ENCODE measurements around the gene GFOD2.

Gene GFOD2

GRCh38 chr16:67719048-67719777 is at the start of gene GFOD2 (continued):
- TF ChIP-seq ZNF266 (tag by site-specific recombination; IDR thresholded peaks at IDR 0.05; ENCODE audit: low read depth): no peak
- TF ChIP-seq, protein P1, sequence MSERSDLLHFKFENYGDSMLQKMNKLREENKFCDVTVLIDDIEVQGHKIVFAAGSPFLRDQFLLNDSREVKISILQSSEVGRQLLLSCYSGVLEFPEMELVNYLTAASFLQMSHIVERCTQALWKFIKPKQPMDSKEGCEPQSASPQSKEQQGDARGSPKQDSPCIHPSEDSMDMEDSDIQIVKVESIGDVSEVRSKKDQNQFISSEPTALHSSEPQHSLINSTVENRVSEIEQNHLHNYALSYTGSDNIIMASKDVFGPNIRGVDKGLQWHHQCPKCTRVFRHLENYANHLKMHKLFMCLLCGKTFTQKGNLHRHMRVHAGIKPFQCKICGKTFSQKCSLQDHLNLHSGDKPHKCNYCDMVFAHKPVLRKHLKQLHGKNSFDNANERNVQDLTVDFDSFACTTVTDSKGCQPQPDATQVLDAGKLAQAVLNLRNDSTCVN (tag by site-specific recombination; optimal IDR thresholded peaks at IDR 0.05): peak; percentile 97
- TF ChIP-seq BCL11B (tag by site-specific recombination; IDR thresholded peaks at IDR 0.05; ENCODE audit: low read depth): no peak
- TF ChIP-seq ZNF585B (tag by site-specific recombination; IDR thresholded peaks at IDR 0.05): no peak
- TF ChIP-seq ZNF660 (tag by site-specific recombination; IDR thresholded peaks at IDR 0.05): peak; percentile 34; the same call in 1 of the 2 replicates
- TF ChIP-seq, protein P2, sequence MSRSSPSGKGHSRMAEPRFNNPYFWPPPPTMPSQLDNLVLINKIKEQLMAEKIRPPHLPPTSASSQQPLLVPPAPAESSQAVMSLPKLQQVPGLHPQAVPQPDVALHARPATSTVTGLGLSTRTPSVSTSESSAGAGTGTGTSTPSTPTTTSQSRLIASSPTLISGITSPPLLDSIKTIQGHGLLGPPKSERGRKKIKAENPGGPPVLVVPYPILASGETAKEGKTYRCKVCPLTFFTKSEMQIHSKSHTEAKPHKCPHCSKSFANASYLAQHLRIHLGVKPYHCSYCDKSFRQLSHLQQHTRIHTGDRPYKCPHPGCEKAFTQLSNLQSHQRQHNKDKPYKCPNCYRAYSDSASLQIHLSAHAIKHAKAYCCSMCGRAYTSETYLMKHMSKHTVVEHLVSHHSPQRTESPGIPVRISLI (tag by site-specific recombination; IDR thresholded peaks at IDR 0.05): no peak
- no peak for TF ChIP-seq ZNF596 (tag by site-specific recombination; IDR thresholded peaks at IDR 0.05)
- no peak for TF ChIP-seq ZNF747 (tag by site-specific recombination; IDR thresholded peaks at IDR 0.05)
- TF ChIP-seq SP3 (tag by site-specific recombination; IDR thresholded peaks at IDR 0.05): peak; percentile 67
- no peak for TF ChIP-seq ZNF23 (tag by site-specific recombination; IDR thresholded peaks at IDR 0.05; ENCODE audit: borderline replicate concordance)
- TF ChIP-seq ZSCAN30 (tag by site-specific recombination; IDR thresholded peaks at IDR 0.05): peak; percentile 57; the same call in 1 of the 2 replicates
- TF ChIP-seq ZFP69B (tag by site-specific recombination; IDR thresholded peaks at IDR 0.05): peak; percentile 46; the same call in 1 of the 2 replicates
- no peak for TF ChIP-seq ZNF621 (tag by site-specific recombination; IDR thresholded peaks at IDR 0.05)
- TF ChIP-seq HOXA7 (CRISPR knock-in tag; IDR thresholded peaks at IDR 0.05; ENCODE audit: borderline replicate concordance): no peak
- TF ChIP-seq ZNF146 (tag by site-specific recombination; IDR thresholded peaks at IDR 0.05): no peak
- TF ChIP-seq, protein P3, sequence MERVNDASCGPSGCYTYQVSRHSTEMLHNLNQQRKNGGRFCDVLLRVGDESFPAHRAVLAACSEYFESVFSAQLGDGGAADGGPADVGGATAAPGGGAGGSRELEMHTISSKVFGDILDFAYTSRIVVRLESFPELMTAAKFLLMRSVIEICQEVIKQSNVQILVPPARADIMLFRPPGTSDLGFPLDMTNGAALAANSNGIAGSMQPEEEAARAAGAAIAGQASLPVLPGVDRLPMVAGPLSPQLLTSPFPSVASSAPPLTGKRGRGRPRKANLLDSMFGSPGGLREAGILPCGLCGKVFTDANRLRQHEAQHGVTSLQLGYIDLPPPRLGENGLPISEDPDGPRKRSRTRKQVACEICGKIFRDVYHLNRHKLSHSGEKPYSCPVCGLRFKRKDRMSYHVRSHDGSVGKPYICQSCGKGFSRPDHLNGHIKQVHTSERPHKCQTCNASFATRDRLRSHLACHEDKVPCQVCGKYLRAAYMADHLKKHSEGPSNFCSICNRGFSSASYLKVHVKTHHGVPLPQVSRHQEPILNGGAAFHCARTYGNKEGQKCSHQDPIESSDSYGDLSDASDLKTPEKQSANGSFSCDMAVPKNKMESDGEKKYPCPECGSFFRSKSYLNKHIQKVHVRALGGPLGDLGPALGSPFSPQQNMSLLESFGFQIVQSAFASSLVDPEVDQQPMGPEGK (tag by site-specific recombination; IDR thresholded peaks at IDR 0.05): peak; percentile 98
- peak; percentile 99 for TF ChIP-seq ZBTB20 (tag by site-specific recombination; IDR thresholded peaks at IDR 0.05)
- TF ChIP-seq OSR2 (tag by site-specific recombination; IDR thresholded peaks at IDR 0.05): no peak
- no peak for TF ChIP-seq ZNF549 (tag by site-specific recombination; IDR thresholded peaks at IDR 0.05)
- TF ChIP-seq ZNF624 (tag by site-specific recombination; IDR thresholded peaks at IDR 0.05): no peak
- no peak for TF ChIP-seq ZNF148 (tag by site-specific recombination; IDR thresholded peaks at IDR 0.05; ENCODE audit: borderline replicate concordance)
- peak; percentile 91 for TF ChIP-seq ZNF561 (tag by site-specific recombination; IDR thresholded peaks at IDR 0.05; ENCODE audit: borderline replicate concordance)
- TF ChIP-seq ZNF837 (tag by site-specific recombination; IDR thresholded peaks at IDR 0.05): 0 out of 2 replicates have a peak, but pooled peaks have one; percentile 27
- no peak for TF ChIP-seq KLF1 (tag by site-specific recombination; IDR thresholded peaks at IDR 0.05)
- no peak for TF ChIP-seq ZNF138 (tag by site-specific recombination; IDR thresholded peaks at IDR 0.05; ENCODE audit: borderline replicate concordance)
- TF ChIP-seq EGR2 (tag by site-specific recombination; IDR thresholded peaks at IDR 0.05; ENCODE audit: low read depth): no peak
- TF ChIP-seq ZNF558 (tag by site-specific recombination; IDR thresholded peaks at IDR 0.05): no peak
- TF ChIP-seq ZNF404 (tag by site-specific recombination; IDR thresholded peaks at IDR 0.05): no peak
- no peak for TF ChIP-seq ZNF645 (tag by site-specific recombination; IDR thresholded peaks at IDR 0.05)
- no peak for TF ChIP-seq ZFP3 (tag by site-specific recombination; IDR thresholded peaks at IDR 0.05; ENCODE audit: low read depth)
- peak; percentile 39; the same call in 1 of the 2 replicates for TF ChIP-seq KLF8 (tag by site-specific recombination; IDR thresholded peaks at IDR 0.05)

Measured in HEK293 (cell line).